Erythroblast (primary cell): ENCODE measurements around the gene MCRS1.
"Not testable (repeated sequence)": the region's sequence is repeated elsewhere in the genome, so short reads cannot be mapped to it uniquely, and the experiment has no call there.

ENCODE experiments used
- DNase-seq, 2 experiments: peaks; one replicate each; lab custom pipeline; 2025; lab: John Stamatoyannopoulos, UW
- GATA1 ChIP-seq: IDR thresholded peaks from 2 replicates; pipeline ENCODE4 v1.6.1; 2011; ENCODE audit warnings: low read depth, mild to moderate bottlenecking, control low read depth, low read length, moderate library complexity
- POLR2A ChIP-seq: IDR thresholded peaks from 2 replicates; pipeline ENCODE4 v1.6.1; 2011; ENCODE audit warnings: mild to moderate bottlenecking, low read length

The MCRS1 gene

DNA sequence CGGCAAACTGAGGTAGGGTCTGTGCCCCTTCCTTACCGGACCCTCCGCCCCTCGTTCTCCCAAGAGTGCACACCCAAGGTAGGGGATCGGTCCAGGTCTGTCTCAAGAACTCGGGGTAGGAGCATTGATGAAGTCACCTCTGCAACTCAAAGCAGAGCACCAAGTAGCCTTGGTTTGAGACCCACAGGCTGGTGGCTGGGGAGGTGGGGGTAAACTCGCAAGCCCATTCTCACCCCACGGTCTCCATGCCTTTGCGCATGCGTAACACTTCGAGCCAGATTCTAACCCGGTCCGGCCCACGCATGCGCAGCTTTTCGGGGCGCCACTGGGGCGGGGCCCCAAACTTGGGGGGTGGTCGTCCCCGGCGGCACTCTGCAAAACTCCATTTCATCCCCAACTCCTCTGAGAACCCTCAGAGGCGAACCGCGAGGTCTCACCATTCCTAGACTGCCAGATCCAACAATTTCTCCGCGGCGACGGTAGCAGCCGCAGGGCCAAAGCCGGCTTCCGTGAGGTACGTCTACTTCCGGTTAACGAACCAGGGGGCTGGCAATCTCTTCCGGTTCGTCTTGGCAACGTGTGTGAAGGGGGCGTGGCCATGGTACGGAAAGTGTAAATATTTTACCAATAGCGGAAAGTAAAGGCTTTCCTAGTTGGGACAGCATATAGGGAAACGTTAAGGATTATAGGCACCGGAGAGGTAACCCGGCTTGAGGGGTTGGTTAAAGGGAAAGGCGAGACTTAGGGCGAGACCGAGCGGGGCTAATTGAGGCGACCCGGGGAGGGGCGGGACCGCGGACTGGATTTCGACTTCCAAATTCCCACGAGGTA lies at the start of gene MCRS1:
MCRS1 (minus strand) TSS at position 532 of the 831 bp plus-strand sequence. CDS start 1,411 bp downstream, outside the sequence.
- TF ChIP-seq POLR2A (peak; percentile 93), GATA1 (no peak)
- DNase-seq, result peak; percentile 94

GRCh38 chr12:49616533-49617219 lies 48.7 kb upstream of the MCRS1 start:
- no peak for TF ChIP-seq GATA1
- no peak for TF ChIP-seq POLR2A
- no peak for DNase-seq

GRCh38 chr12:49615725-49616124 lies 47.8 kb upstream of the MCRS1 start:
- TF ChIP-seq GATA1 (no peak), POLR2A (no peak)

DNA sequence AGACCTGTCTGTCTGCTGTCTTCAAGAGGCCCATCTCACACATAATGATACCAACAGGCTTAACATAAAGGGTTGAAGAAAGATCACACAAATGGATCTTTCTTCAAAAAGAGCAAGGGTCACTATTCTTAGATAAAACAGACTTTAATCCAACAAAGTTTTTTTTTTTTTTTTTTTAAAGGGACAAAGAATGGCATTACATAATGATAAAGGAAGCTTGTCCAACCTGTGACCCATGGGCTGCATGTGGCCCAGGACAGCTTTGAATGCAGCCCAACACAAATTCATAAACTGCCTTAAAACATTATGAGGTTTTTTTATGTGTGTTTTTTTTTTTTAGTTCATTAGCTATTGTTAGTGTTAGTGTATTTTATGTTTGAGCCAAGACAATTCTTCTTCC lies 44.3 kb upstream of the MCRS1 start:
- DNase-seq, result no peak
- no peak for TF ChIP-seq GATA1
- no peak for TF ChIP-seq POLR2A

More at GRCh38 chr12:49615725-49616124, 47.8 kb upstream of the MCRS1 start:
- DNase-seq, result no peak

GRCh38 chr12:49610785-49611184 lies 42.8 kb upstream of the MCRS1 start:
- not testable (repeated sequence) for DNase-seq

DNA sequence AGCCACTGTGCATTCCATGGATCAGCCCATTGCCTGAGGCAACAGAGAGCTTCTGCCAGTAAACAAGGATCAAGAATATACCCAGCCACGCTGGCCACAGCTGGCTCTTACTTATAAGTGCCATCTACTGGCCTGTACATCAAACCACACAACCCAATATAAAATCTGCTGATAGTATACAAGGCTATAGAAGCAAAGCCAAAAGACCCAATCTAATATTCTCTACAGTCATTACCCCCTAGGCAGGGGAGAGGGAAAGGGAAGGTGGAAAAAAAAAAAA lies 41.9 kb upstream of the MCRS1 start:
- no peak for TF ChIP-seq GATA1
- TF ChIP-seq POLR2A, result no peak
- no peak for DNase-seq

- no peak for DNase-seq
- no peak for TF ChIP-seq POLR2A
- no peak for TF ChIP-seq GATA1
These were observed 41.3 kb upstream of the MCRS1 start for GRCh38 chr12:49609059-49609874.

DNA sequence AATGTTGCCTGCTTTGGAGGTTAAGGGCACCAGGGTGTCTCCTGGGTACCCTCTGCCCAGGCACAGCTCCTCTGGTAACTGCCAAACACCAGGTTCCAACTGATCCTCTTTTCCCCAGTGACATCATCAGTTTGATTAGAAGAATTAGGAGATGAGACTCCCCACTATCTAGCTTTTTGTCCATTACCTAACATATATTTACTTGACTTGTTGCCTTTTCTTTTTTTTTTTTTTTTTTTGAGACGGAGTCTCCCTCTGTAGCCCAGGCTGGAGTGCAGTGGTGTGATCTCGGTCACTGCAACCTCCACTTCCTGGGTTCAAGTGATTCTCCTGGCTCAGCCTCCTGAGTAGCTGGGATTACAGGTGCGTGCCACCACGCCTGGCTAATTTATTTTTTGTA lies 37.6 kb upstream of the MCRS1 start, which contains the start of gene FAM186B:
FAM186B (minus strand) TSS at position 101 of the 400 bp plus-strand sequence. CDS start 162 bp downstream, outside the sequence.
- not testable (repeated sequence) for DNase-seq

DNA sequence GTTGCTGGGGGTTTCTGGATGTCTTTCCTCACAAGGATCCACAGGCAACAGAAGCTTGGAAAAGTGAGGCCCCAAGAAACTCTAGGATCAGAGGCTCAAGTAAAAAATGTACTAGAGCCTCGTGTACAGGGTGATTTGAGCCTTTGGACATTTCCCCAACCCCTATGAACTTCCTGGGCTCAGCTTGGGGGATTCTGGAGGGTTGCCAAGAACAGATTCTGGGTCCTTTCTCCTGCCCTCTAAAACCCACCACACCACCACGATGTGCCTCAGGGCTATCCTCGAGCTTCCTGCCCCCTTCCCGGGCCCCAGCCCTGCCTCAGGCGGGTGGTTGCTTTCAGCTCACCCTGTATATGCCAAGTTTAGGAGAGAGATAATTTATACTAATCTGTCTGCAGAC lies 36.9 kb upstream of the MCRS1 start:
- DNase-seq, result no peak
- TF ChIP-seq GATA1 (no peak), POLR2A (no peak)

DNA sequence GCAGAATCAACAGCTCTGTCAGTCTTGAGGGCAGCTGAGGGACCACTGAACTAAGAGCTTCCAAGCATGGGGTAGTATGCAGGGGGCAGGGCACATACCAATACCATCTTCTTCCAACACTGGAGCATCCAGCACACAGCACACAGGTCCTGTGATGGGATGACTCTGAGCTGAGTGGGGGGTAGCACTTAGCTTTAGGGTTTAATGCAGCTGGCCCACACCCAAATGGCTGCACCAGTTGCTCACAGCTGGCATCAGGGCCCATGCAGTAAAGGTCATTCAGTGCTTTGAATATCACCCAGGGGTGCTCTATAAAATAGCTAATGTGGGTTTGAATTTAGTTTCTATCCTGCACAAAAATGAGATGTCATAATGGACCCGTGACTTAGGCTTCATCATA lies 35.8 kb upstream of the MCRS1 start:
- no peak for TF ChIP-seq POLR2A
- no peak for TF ChIP-seq GATA1
- DNase-seq, result no peak

DNA sequence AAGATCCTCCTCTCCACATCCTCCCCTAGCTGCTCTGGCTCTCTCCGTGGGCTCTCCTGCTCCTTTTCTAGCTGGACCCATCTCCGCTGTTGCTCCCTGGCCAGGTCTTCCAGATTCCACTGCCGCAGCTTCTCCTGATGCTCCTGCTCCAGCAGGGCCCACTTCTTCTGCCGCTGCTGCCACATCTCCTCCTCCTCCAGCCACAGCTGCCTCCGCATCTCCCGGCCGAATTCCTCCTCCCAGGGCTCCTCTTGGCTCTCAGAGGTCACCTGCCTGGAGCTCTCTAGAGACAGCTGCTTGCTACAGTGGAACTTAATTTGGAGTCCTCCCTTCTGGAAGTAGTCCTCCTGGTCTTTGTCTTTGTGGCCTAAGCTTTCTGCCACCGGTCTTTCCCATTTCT lies 32.0 kb upstream of the MCRS1 start:
- no peak for DNase-seq
- TF ChIP-seq GATA1, result no peak
- TF ChIP-seq POLR2A, result no peak

DNA sequence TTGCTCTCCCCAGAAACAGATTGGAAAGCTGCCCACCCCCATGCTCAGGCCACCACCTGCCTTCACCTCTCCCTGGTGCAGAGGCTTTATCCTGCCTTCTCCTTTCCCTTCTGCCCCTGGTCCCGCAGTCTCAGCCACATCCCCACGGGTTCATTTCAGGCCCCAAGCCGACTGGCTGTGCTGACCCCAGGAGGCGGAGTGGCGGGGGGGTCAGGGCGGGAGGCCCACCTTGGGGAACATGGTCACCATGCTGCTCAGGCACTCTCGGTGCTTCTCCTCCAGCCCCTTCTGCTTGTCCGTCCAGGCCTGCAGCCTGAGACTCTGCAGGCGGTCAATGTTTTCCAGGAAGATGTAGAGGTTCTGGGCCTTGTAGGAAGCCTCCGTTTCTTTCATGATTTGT lies 30.6 kb upstream of the MCRS1 start:
- no peak for TF ChIP-seq GATA1
- no peak for TF ChIP-seq POLR2A
- no peak for DNase-seq

DNA sequence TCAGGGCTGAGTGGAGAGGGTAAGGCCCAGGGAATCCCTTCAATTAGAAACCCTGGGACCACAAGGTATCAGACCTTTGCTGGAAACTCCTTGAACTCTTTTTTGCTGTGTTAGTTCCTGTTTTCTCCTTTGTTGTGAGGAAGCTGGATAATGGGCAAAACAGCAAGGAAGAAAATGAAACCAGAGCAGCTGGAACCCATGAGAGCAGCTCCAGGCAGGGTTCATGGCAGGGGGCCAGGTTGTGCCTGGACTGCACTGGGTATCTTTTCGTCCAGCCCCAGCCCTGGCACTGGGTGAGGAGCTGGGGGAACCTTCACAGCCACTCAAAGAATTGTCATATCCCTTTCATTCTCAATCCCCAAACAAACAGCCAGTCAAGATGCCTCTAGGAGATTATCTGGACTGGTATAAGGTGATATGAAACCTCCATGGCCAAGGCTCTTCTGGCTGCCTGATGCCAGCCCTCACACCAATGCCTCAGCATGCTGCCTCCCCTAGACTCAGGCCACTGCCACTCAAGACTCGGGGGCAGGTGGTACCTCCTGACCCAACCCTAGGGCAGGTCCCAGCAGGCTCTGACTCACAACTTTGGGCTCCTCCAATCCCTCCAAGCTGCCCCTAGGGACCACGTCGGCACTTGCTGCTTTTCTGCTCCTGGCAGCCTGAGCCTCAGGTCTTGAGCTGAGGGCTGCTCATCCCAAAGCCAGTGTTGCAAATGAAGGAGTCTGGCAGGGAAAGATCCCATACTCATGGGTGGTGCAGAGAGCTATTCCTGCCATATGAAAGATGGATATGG lies 21.0 kb upstream of the MCRS1 start:
- DNase-seq, result peak; percentile 14 to 52
- TF ChIP-seq POLR2A (no peak), GATA1 (no peak)

DNA sequence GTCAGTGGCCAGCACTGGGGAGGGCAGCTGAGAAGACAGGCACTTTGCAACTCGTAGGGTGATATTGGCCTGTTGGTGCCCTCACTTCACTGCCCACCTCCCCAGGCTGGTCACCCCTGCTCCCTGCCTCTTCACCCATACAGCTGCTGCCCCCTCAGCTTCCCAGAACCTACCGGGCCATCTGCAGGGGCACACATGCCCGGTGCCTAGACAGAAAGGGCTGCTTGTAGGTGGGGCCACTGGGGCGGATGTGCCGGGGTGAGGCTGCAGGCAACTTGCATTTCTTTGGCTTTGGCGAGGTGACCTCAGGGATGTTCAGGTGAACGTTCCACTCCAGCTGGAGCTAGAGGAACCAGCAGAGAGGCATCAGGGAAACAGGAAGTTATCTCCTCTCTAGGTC lies 20.3 kb upstream of the MCRS1 start:
- no peak for DNase-seq
- TF ChIP-seq POLR2A, result no peak
- TF ChIP-seq GATA1, result no peak
